SK-N-MC (cell line): Measurements from ENCODE around the gene CLASP1.

ENCODE experiments used
- EZH2 ChIP-seq: fragments of 200-600 bp; sonication (generic); IDR thresholded peaks from one replicate; pipeline ENCODE4 v1.6.1; 2017; ENCODE audit warnings: antibody characterized with exemption
- POLR2AphosphoS5 ChIP-seq: IDR thresholded peaks from 2 replicates; pipeline ENCODE4 v1.6.1; 2012; ENCODE audit warnings: mild to moderate bottlenecking, low read depth, low read length, borderline replicate concordance

DNA sequence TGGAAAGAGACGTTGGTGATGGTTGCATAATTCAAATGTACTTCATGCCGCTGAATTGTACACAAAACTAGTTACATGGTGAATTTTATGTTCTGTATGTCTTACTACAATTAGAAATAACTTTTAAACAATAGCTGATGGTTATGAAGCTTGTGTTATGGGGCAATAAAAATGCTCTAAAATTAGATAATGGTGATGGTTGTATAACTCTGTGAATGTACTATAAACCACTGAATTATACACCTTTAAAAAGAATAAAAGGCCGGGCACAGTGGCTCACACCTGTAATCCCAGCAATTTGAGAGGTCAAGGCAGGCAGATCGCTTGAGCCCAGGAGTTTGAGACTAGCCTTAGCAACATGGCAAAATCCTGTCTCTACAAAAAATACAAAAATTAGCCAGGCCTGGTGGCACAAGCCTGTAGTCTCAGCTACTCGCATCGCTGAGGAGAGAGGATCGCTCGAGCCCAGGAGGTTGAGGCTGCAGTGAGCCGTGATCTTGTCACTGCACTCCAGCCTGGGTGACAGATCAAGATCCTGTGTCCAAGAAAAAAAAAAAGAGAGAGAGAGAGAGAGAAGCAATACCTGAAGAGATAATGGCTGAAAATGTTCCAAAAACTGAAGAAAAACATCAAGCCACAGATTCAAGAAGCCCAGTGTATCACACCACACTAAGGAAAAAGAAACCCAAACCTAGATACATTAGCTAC, 112.3 kb downstream of the CLASP1 start:
- TF ChIP-seq POLR2AphosphoS5 (no peak), EZH2 (no peak)
